Urinary bladder (tissue), 4 donors: ENCODE results near the gene SH3YL1. TPM values are rescaled to one million over a fixed set of nuclear protein-coding genes. Genes with fewer than 3 reads are reported as not detected.

Experiments
- DNase-seq: peaks from one replicate; pipeline ENCODE4 v3.0.0-alpha.2; 2015; ENCODE audit errors: extremely low spot score
- H3K27ac ChIP-seq: one replicate; pipeline ENCODE4 v1.5.1; 2013; ENCODE audit warnings: low read depth, mild to moderate bottlenecking, moderate library complexity
- H3K36me3 ChIP-seq: one replicate; pipeline ENCODE4 v1.6.1; 2013; ENCODE audit warnings: mild to moderate bottlenecking, moderate library complexity; ENCODE audit not compliant: insufficient read depth
- H3K4me1 ChIP-seq: one replicate; pipeline ENCODE4 v1.6.1; 2013; ENCODE audit warnings: mild to moderate bottlenecking, moderate library complexity; ENCODE audit not compliant: insufficient read depth
- H3K4me3 ChIP-seq: one replicate; pipeline ENCODE4 v1.5.1; 2013; ENCODE audit warnings: low read depth, low read length
- WGBS: extraction: QIAGEN DNeasy Blood & Tissue Kit; methylation state at CpG from one replicate; pipeline ENCODE4 v1.1.7; 2013; 5-methylcytosine and 5-hydroxymethylcytosine counted together
- polyA plus RNA-seq: library from polyadenylated mRNA; stranded (reverse); fragments of 200-250 nt; gene quantifications from one replicate; pipeline ENCODE4 v1.2.3, GENCODE V29; 2013
- total RNA-seq: library from RNA; depleted of rRNA; stranded (reverse); fragments of >200 nt; gene quantifications from one replicate; pipeline ENCODE4 v1.2.3, GENCODE V29; 2014
- donor health status: healthy with polysubstance abuse.
- donor health status: healthy.

The SH3YL1 gene, protein sequence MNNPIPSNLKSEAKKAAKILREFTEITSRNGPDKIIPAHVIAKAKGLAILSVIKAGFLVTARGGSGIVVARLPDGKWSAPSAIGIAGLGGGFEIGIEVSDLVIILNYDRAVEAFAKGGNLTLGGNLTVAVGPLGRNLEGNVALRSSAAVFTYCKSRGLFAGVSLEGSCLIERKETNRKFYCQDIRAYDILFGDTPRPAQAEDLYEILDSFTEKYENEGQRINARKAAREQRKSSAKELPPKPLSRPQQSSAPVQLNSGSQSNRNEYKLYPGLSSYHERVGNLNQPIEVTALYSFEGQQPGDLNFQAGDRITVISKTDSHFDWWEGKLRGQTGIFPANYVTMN
- total RNA-seq (155 TPM), polyA plus RNA-seq (24.5 TPM)

DNA sequence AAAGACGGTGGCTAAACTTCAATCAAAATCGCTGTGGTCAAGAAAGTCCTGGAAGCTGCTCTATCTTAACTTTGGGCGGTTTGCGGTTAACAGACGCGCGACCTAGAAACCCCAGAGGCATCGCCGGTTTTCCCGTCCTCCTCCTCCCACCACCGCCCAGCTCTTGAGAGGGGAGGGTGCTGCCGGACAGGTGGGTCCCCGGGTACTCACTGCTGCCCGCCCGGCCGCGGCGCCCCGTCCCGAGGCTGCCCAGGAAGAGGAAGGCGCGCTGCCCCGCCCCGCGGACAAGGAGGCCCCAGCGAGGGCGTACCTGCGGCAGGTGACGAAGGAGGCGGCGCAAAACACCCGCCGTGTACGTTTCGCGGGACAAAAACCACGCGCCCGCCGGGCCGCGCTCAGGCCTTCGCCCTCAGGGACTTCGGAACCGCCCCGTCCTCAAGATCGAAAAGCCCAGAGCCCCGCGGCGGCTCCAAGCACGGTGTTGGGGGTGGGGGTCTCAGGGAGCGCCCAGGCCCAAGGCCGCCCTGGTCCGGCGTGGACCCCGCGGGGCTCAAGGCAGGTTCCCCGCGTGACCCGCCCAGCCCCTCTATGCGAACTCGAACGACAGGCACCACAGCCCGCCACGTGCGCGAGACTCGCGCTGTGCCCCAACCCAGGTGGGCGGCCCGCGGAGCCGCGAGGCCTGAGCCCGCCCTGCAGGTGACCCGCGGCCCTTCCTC, at the start of gene SH3YL1:
Gene SH3YL1, minus strand, starts transcription at position 259 of the 719 bp plus-strand sequence. Its CDS starts 48 bp downstream, at position 211.
- peak within 1 kb of the TSS; percentile 90 for H3K27ac ChIP-seq
- H3K36me3 ChIP-seq: no peaks in the 10 kb centered on the region
- no peak for DNase-seq
- peak within 1 kb of the TSS; percentile 85 for H3K4me3 ChIP-seq
- H3K4me1 ChIP-seq: peaks cover 6% of the 10 kb centered on the region
- under 1% methylated on average over 77 of the region's 77 CpGs for WGBS

DNA sequence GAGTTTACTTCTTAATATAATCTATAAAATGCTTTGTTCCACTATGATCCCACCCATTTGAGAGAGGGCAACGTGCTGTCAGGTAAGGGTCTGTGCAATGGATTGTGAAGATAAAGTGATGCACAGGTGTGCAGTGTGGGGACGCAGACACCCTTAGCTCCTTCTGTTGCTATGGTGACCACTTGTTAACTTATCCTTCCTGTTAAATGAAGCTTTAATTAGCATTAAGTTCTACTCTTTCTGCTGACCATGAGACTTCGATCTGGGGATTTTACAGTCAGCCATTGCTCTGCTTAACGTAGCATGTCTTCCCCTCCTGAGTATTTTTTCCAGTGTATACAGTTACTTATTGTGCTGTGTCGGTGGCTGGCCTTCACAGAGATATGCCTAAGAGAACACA, 47.2 kb upstream of the SH3YL1 start:
- Histone ChIP-seq H3K4me3 (no peak overlapping the region), H3K36me3 (no peaks in the 10 kb centered on the region), H3K27ac (no peak overlapping the region), H3K4me1 (no peaks in the 10 kb centered on the region)
- DNase-seq: no peak
- WGBS: 69% methylated on average over 5 of the region's 5 CpGs

DNA sequence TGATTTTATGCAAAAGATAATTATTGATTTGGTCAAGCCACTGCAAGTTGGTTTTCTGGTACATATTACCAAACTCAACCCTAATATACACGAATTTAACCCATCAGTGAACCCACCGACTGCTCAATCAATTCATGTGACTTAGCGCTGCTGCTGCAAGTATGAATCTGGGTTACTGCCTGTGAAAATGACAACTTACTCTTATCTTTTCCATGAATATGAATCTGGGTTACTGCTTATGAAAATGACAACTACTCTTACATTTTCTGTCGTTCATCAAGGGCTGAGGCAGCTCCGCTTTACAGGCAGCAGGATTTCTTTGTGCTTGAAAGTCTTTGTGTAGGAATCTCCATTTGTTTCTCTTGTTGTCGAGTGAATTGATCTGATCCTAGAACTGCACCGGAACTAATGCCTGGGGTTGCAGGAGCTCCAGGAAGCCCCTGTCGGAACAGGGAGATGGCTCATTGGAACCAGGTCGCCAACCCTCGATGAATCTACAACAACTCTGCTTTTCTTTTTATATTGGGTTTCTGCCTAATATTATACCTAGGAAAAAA, 46.2 kb upstream of the SH3YL1 start:
- Histone ChIP-seq H3K27ac (no peak overlapping the region), H3K4me1 (no peaks in the 10 kb centered on the region), H3K36me3 (no peaks in the 10 kb centered on the region), H3K4me3 (no peak overlapping the region)
- DNase-seq: no peak
- WGBS: 70% methylated on average over 10 of the region's 10 CpGs

DNA sequence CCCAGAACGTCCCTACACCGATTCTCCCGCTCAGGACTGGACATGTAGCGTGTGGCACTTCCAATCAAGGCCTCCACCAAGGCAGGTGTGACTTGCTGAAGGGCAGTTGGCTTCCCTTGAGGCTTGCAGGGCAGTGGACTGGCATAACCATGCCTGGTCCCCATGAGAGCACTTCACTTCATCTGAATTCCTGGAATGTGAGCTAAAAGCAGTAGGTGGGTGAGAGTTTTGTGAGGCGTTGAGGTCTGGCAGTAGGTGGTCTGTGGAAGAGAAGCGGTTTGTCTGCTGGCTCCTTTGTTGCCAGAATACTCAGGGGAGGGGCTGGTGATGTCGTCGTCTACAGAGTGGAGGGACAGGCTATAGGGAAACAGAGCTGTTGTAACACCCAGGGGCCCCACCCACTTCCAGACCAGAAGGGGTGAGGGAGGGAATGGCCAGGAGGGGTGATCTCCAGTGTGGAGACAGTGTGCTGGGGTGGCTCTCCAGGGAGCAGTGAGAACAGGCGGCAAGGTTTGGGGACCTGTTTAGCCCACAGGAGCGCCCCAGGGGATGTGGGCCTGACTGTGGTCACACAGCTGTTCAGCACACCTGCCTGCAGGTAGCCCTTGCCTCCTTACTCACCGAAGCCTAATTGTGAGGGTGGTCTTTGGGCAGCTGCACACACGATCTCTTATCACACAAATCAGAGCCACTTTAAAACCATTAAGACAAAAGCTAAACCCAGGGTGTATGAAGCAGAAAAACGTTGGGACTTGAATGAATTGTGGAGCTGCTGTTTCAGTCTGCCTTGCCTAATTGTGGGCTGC, 45.5 kb upstream of the SH3YL1 start:
- Histone ChIP-seq H3K4me3 (no peak overlapping the region), H3K4me1 (no peaks in the 10 kb centered on the region), H3K27ac (no peak overlapping the region), H3K36me3 (no peaks in the 10 kb centered on the region)
- no peak for DNase-seq
- 47% methylated on average over 13 of the region's 13 CpGs for WGBS

DNA sequence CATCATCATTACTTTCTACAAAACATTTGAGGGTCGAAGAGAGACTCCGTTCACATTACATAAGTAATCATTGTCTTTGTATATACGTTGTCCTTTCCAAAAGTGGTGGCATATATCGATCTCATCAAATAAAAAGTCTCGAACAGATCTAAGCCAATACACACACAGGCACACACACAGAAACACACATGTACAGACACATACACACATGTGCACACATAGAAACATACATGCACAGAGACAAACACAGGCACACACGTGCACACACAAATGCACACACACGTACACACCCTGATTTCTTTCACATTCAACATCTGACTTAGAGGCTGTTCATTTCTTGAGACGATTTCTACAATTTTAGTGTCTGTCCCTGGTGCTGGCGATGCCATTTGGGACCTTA, 41.5 kb upstream of the SH3YL1 start:
- Histone ChIP-seq H3K36me3 (no peaks in the 10 kb centered on the region), H3K4me1 (no peaks in the 10 kb centered on the region), H3K4me3 (no peak overlapping the region), H3K27ac (no peak overlapping the region)
- 89% methylated on average over 9 of the region's 9 CpGs for WGBS
- DNase-seq: no peak

DNA sequence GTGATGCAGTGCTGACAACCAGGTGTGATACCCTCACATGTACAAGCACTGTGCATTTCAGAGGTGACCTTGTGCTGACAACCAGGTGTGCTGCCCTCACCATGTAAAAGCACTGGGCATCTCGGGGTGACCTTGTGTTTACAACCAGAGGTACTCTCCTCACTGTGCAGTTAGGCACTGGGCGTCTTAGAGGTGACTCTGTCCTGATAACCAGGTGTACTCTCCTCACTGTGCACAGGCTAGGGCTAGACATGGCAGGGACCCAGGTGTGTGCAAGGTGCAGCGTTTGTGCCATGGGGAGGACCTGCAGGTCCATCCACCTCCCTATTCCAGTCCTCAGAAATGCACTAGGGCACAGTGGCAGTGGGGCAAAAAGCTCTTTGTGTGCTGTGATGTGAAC, 32.5 kb upstream of the SH3YL1 start:
- no peaks in the 10 kb centered on the region for H3K36me3 ChIP-seq
- H3K4me1 ChIP-seq: no peaks in the 10 kb centered on the region
- H3K27ac ChIP-seq: no peak overlapping the region
- WGBS: 75% methylated on average over 3 of the region's 3 CpGs
- no peak overlapping the region for H3K4me3 ChIP-seq
- DNase-seq: no peak

DNA sequence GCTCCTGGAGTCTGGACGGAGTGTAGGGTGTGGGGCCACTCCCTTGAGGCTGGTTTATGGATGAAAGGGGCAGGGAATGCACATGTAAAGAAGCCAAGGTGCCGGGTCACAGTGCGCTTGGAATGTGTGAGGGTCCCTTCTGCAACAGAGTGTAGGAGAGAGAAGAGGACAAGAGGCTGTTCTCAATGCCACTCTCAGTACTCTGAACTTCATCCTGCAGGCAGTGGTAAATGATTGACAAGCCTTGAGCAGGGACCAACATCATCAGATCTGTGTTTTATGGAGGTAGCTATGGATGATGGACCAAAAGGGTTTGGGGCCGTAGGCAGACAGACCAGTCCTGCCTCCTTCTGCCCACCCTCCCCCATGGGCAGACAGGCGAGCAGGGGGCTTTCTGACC, 31.3 kb upstream of the SH3YL1 start:
- H3K36me3 ChIP-seq: no peaks in the 10 kb centered on the region
- DNase-seq: no peak
- 78% methylated on average over 5 of the region's 5 CpGs for WGBS

DNA sequence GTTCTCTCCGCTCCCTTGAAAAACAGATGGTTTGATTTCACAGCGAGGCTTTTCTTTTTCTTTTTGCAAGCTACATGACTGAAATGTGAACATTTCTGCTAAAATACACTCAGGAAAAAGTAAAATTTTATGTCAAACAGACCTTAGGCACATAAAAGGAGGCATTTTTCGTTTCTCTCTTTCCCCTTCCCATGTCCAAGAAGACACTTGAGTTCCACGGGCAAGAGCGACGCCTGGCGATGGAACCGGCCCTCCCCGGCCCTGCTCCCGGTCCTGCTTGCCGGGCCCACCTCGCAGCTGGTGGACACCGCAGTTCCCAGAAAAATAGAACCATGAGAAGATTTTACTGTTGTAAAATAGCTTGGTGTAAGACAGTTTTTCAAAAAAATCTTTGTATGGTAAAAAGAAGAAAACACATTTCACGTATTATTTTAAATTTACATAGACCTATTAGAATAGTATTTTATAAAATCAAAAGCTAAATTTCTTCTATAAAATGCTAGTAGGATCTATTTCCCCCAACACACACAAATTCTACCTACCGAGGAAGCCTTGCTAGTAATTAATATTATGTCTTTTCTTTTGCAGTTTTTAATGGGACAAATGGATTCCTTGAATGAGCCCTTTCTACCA, 26.4 kb upstream of the SH3YL1 start:
- Histone ChIP-seq H3K27ac (no peak overlapping the region), H3K36me3 (no peaks in the 10 kb centered on the region), H3K4me1 (peaks cover 4% of the 10 kb centered on the region), H3K4me3 (peak overlapping the region; percentile 64)
- peak; percentile 40 for DNase-seq
- 7% methylated on average over 15 of the region's 15 CpGs for WGBS

More for the DNA sequence above, 31.3 kb upstream of the SH3YL1 start:
- H3K4me3 ChIP-seq: no peak overlapping the region
- no peaks in the 10 kb centered on the region for H3K4me1 ChIP-seq
- H3K27ac ChIP-seq: no peak overlapping the region

DNA sequence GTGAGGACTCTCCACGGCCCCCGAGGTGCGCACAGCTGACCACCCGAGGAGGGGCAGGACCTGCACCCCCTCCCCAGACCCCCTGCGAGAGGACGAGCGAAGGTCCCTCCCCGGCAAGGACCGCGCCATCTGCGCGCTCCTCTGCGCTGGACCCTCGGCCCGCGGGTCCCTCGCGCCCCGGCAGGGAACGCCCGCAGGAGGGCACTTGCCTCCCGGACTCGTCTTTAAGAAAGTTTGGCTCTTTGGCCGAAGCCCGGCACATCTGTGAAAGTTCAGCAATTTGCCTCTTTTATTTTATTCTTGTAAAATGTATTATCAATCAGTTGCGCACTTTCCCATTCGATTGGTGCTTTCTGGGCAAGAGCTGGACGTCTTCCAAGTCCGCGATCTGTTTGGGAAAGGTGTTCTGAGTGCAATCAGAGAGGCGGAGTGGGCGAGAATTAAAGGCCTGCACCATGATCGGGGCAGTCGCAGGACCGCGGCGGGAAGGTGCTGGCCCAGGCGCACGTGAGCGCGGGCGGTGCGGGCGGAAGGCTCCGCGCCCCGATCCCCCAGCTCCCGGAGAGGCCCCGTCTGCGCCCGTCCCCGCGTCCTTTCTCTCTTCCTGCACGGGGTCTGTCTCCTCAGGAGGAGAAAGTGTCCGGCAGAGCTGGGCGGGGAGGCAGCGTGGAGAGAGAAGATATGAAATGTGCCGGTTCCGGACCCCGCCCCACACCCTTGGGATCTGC, 25.7 kb upstream of the SH3YL1 start:
- no peak overlapping the region for H3K27ac ChIP-seq
- no peaks in the 10 kb centered on the region for H3K36me3 ChIP-seq
- 2% methylated on average over 60 of the region's 60 CpGs for WGBS
- peak overlapping the region; percentile 64 for H3K4me3 ChIP-seq
- no peak for DNase-seq
- peaks cover 4% of the 10 kb centered on the region for H3K4me1 ChIP-seq

DNA sequence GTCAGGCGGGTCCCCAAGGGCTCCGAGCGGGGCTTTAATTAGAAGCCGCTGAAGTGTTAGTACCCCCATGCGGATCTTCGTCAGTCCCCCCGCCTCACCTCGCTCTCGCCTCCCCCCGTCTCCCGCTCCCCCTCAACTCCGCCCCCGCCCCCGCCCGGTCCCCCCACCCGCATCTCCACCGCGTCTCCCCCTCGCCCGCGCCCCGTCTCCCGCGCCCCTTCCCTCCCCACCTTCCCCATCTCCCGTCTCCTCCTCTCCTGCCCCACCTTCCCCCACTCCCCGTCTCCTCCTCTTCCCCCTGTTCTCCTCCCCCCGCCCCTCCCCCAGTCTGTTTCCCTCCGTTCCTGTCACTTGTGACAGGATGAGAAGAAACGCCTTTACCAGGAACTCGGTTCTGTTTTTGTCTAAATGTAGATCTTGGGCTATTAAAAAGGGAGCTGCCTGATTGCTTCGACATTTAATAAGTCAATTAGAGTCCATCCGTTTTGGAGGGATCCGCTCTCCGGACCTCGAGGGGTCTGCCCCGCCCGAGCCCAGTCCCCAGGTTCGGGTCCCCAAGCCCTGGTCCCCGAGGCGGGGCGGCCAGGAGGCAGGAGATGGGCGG, 25.0 kb upstream of the SH3YL1 start:
- Histone ChIP-seq H3K27ac (no peak overlapping the region), H3K36me3 (no peaks in the 10 kb centered on the region), H3K4me1 (peaks cover 4% of the 10 kb centered on the region), H3K4me3 (peak overlapping the region; percentile 64)
- no peak for DNase-seq
- WGBS: 2% methylated on average over 38 of the region's 42 CpGs

DNA sequence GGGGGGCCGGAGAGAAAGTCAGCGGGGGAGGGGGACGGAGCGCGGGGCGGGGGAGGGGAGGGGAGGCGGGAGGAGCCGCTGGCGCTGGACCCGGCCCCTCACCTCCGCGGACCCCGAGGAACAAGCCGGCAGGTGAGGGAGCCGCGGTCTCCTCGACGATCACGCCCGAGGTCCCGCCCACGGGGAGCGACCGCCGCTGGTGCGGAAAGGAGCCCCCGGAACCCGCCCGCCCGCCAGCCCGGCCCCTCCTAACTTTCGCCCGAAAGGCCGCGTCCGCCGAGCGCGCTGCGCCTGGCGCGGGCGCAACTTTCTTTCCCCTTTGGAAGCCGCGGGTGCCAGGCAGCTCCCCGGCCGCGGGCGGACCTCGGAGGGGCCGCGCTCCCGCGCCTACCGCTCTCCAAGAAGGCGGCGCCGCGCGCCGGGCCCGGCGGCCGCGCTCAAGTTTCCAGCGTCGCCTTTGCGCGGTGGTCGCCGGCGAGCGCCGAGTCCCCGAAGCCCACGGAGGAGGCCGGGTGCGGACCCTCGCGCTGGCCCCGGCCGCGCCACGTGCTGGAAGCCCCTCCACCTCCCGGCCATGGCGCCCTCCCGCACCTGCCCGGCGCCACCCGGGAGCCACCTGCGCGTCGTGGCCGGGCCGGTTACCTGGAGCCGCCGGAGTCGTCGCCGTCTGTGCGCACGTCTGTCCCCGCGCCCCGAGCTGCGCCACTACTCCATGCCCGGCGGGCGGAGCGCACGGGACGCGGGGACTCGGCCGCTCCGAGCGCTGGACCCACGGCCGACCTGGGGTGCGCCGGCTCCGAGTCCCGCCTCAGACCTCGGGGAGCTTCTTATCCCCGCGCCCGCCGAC, 24.3 kb upstream of the SH3YL1 start, which contains the start of gene ALKAL2:
Gene ALKAL2, minus strand, starts transcription at position 181 of the 847 bp plus-strand sequence. CDS start 256 bp downstream, outside the sequence.
- under 1% methylated on average over 124 of the region's 128 CpGs for WGBS
- no peak for DNase-seq
- H3K36me3 ChIP-seq: no peaks in the 10 kb centered on the region
- no peak within 1 kb of the TSS for H3K27ac ChIP-seq
- H3K4me1 ChIP-seq: peaks cover 4% of the 10 kb centered on the region
- H3K4me3 ChIP-seq: peak within 1 kb of the TSS; percentile 64
